HG02938 (cell line): ENCODE results near the gene CLPX.
"Not testable (repeated sequence)": the region's sequence is repeated elsewhere in the genome, so short reads cannot be mapped to it uniquely, and the experiment has no call there.

Experiments used
- ATAC-seq: cut with Tn5 transposase; IDR thresholded peaks from one replicate; pipeline ENCODE4 v1.9.1; 2021; ENCODE audit warnings: mild to moderate bottlenecking, moderate library complexity; ENCODE audit not compliant: unreplicated experiment

Gene CLPX

DNA sequence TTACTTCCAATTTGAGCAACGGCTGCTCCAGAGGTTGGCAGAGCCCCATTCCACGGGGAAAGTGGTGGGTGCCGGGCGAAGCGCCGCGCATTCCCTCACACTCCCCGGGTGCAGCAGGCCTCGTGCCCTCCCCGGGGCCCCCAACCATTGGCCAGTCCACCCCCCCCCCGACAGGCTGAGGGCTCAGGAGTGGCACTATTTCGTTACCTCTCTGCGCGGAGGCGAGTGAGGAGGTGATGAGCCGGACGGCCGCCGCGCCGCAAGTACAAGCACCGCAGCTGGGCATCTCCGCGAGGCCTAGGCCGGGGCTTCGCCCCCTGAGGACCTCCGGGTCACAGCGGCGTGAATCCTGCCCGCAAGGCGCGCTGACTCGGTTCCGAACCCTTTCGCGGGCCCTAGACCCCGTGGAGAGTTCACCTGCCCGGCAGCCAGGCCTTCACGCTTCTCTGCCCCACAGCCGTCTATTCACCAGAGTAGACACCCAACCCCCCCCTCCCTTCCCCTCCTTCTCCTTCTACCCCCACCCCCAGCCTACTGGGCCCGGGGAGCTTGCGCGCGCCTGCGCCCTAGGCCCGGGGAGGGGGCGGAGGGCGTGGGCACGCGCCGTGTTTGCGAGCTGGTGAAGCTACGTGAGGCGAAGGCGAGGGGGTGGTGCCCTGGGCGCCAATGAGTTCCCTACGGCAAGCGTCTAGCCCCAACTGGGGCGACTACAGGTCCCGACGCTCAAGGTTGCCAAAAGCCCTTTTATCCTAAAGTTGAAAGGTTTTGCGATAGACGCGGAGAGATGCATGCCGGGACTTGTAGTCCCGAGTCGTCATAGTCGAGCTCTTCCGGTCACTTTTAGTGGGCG is at the start of gene CLPX:
Gene CLPX, minus strand, starts transcription at position 475 of the 850 bp plus-strand sequence. Its CDS starts 189 bp downstream, at position 286.
- peak; percentile 68 for ATAC-seq

DNA sequence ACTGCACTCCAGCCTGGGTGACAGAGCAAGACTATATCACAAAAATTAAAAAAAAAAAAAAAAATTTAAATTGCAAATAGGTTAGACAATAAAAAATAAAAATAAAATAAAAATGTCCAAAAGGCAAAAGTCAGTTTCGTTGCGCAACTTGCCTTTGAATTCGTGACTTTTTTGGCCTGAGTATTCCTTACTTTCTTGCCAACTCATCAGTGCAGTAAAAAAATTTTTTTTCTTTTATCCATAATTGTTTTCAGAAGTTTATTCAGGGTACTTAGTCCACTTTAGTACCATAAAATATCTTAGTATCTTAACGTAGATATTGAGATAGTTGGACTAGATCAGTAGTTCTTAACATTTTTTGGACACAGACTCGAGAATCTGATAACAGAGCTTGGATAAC is 48.6 kb upstream of the CLPX start:
- ATAC-seq = no peak

DNA sequence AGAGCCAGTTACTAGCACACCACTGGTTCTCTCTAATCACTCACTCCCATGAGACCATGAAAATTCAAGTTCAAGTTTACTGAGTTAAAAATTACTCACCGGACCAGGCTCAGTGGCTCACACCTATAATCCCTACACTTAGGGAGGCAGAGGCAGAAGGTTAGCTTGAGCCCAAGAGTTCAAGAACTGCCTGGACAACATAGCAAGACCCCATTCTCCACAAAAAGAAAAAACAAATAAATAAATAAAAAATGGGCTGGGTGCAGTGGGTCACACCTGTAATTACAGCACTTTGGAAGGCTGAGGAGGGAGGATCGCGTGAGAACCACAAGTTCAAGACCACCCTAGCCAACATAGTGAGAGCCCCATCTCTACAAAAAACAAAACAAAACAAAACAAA is 47.4 kb upstream of the CLPX start:
- ATAC-seq = no peak

GRCh38 chr15:65231306-65231705 is 46.2 kb upstream of the CLPX start:
- ATAC-seq = no peak

- ATAC-seq = not testable (repeated sequence)
These were observed 41.8 kb upstream of the CLPX start for GRCh38 chr15:65226901-65227300.

DNA sequence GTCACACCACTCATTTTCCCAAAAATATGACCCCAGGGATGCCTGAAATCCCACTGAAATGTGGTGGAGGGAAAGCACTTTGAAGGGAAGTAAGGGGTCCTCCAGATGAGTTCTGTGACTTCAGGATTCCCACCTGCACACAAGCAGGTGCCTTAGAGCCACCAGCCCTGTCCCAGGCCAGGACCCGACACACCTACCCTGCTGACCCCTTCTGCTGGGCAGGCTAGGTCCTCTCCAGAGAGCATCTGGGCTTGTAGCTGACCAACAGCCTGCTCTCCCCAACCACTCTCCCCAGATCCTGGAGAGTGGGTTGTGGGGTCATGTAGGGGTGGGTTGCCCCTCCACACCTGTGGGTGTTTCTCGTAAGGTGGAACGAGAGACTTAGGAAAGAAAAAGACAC is 41.1 kb upstream of the CLPX start:
- ATAC-seq = no peak

GRCh38 chr15:65223996-65224395 is 38.9 kb upstream of the CLPX start:
- ATAC-seq = no peak

DNA sequence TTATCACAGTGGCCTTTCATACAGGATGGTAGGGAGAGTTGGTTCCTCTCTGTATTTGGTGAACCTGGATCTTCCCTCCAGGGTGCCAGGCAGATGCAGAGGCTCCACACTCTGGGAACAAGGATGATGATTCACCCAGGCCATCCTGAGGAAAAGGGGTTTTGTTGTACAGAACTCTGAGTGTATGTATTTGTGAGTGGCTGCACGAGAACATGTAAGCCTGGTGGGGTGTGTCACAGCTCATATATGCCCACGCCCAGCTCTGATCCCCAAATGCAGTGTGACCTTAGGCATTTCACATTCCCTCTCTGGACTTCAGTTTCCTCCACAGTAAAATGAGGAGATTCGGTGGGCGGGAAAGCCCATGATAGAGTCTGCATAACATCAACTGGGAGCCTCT is 37.7 kb upstream of the CLPX start:
- ATAC-seq = no peak

- no peak for ATAC-seq
These were observed 36.6 kb upstream of the CLPX start for GRCh38 chr15:65221697-65222096.

DNA sequence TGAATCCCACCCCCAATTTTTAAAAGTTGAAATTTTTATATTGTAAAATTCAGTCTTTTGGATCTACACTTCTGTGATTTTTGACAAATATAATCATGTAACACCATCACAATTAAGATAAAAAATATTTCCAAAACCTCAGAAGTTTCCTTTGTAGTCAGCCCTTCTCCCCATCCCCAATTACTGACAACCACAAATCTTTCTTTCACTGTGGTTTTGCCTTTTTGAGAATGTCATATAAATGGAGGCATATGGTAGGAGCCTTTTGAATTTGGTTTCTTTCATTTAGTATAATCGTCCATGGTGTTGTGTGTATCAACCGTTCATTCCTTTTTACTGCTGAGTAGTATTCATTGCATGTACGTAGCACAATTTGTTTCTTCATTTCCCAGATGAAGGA is 34.0 kb upstream of the CLPX start:
- no peak for ATAC-seq

GRCh38 chr15:65217526-65218482 is 32.7 kb upstream of the CLPX start:
- ATAC-seq = no peak

GRCh38 chr15:65215496-65215895 is 30.4 kb upstream of the CLPX start:
- ATAC-seq = no peak

- no peak for ATAC-seq
These were observed 28.9 kb upstream of the CLPX start for GRCh38 chr15:65214010-65214409.

DNA sequence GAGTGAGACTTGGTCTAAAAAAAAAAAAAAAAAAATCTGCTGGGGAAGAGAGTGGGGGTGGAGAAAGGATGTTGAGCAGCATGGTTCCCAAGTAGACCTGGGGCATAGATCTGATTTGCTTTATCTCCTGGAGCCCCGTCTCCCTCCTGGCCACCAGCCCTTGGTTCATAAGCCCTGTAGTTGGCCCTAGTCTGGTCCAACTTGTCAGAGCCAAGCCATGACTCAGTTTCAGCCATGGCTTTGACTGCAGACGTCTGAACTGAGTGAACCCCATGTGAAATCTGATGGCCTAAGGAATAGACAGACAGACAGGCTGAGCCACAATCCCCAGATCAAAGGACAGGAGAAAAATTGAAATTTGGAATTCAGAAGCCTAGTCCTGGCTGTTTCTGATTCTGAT is 28.1 kb upstream of the CLPX start:
- ATAC-seq = no peak

DNA sequence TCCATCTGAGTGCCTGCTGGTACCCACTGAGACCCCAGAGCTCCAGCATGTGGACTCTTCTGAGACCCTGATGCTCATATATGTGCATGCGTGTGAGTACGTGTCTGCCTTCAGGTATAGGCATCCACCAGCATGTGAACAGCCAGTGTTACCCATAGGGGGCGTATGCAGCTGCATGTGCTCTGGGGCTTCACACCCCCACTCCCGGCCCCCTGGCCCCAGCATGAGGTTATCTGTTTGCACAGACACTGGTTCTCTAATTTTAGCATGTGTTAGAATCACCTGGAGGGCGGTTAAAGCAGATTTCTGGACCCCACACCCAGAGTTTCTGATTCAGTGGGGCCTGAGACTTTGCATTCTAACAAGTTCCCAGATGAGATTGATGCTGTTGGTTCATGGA is 27.0 kb upstream of the CLPX start:
- no peak for ATAC-seq

DNA sequence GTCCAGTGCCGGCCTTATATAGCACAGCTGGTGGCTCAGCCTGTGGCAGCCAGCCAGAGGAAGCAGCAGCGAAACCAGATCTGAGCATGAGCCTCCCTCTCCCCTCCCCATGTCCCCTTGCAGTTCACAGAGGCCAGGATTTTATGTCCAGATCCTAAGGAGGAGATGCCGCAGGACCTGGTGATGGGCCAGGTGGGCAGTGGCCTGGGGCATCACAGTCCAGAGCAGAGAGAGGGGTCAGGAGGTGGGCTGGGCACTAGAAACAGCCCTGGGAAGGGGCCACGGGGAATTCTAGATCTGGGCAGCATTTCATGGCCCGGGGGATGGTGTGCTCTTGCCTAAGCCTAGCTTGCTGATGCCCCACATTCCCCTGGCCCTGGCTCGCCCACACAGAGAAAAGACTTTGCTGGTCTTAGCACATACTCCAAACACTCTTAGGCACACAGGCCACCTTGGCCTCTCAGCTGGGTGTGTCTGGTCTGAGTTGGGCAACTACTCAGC is 26.4 kb upstream of the CLPX start:
- ATAC-seq = no peak

GRCh38 chr15:65210770-65211481 is 25.8 kb upstream of the CLPX start, which contains the start of gene CILP:
TSS of gene CILP (minus strand) at chr15:65211473. CDS start at chr15:65209755, 1,718 bp downstream.
- no peak for ATAC-seq

DNA sequence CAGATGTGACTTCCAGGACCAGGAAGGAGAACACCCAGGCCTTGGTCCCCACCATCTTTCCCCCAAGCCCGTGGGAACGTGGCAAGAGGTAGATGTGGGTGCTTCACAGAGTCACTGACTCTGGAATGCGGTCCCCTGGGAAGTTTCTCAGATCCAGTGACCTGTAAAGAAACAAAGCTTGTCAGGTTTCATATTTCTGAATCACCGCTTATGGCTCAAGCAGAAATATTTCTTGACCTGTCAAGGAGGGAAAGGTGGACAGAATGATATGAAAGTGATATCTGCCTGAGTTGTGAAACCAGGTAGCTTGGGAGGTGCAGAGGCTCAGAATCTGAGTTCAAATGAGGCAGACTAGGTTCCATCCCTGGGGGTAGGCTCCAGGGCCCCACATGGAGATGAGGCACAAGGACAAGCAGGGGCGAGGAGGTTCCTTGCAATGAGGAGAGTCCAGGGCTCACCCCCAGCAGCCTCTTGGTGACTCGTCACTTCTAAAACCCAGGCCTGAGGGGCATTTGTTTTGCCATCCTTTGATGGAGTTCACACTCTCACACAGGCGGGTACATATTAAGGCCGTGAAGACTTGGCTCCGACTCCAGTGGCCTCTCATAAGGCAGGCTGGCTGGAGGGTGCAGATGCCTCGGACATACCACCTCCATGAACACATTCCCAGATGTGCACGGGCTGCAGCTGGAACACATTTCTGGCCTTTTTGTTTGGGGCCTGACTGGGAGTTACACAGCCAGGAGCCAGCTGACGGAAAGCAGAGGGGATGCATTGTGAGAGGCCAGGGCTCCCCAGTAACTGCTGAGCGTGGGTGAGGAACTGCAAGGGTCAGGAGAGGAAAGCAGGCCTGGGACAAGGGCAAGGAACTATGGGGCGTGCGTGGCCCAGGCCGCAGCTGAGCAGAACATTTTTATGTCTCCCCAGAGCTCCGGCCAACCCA is 24.8 kb upstream of the CLPX start:
- no peak for ATAC-seq

GRCh38 chr15:65208647-65209046 is 23.5 kb upstream of the CLPX start:
- ATAC-seq = no peak
